ENCODE data around the gene WDR13.

- TF ChIP-seq CTCF (IDR thresholded peaks at IDR 0.05): no peak
- no peak for TF ChIP-seq POLR2A (IDR thresholded peaks at IDR 0.05)
- no peak for TF ChIP-seq POLR2AphosphoS5 (IDR thresholded peaks at IDR 0.05)
These were observed 27.3 kb upstream of the WDR13 start for GRCh38 chrX:48569958-48570357.
